ACC112 (cell line): ENCODE data around the gene TGFBRAP1.
"Not testable (repeated sequence)": the region's sequence is repeated elsewhere in the genome, so short reads cannot be mapped to it uniquely, and the experiment has no call there.

Source experiments
- H2AFZ ChIP-seq: fragments of 200-600 bp; sonication (generic); one replicate; pipeline ENCODE4 v1.6.0; 2017; ENCODE audit warnings: antibody characterized with exemption, low read length; ENCODE audit not compliant: unreplicated experiment
- H3K27ac ChIP-seq: fragments of 200-600 bp; sonication (generic); 2 replicates; pipeline ENCODE4 v1.5.1; 2014; ENCODE audit warnings: low read depth, mild to moderate bottlenecking, antibody characterized with exemption, low read length, moderate library complexity
- H3K27me3 ChIP-seq: fragments of 200-600 bp; sonication (generic); 2 replicates; pipeline ENCODE4 v1.6.1; 2014; ENCODE audit warnings: mild to moderate bottlenecking, antibody characterized with exemption, low read length, moderate library complexity, mixed read lengths; ENCODE audit not compliant: insufficient read depth
- H3K36me3 ChIP-seq: fragments of 200-600 bp; sonication (generic); 2 replicates; pipeline ENCODE4 v1.6.1; 2016; ENCODE audit warnings: mild to moderate bottlenecking, antibody characterized with exemption, low read length, moderate library complexity, mixed read lengths; ENCODE audit not compliant: insufficient read depth
- H3K4me1 ChIP-seq: fragments of 200-600 bp; sonication (generic); one replicate; pipeline ENCODE4 v1.6.1; 2016; ENCODE audit warnings: low read length, mixed read lengths; ENCODE audit not compliant: insufficient read depth, unreplicated experiment, control insufficient read depth
- H3K4me3 ChIP-seq: fragments of 200-600 bp; sonication (generic); 2 replicates; pipeline ENCODE4 v1.5.1; 2014; ENCODE audit warnings: mild to moderate bottlenecking, low read depth, low read length
- H3K79me2 ChIP-seq: fragments of 200-600 bp; sonication (generic); one replicate; pipeline ENCODE4 v1.6.0; 2016; ENCODE audit warnings: low read length; ENCODE audit not compliant: control insufficient read depth, unreplicated experiment, insufficient read depth

TGFBRAP1 gene

GRCh38 chr2:105254531-105255210 is 74.9 kb downstream of the TGFBRAP1 start:
- H3K4me3 ChIP-seq: no peak overlapping the region
- no peaks in the 10 kb centered on the region for H3K4me1 ChIP-seq
- no peaks in the 10 kb centered on the region for H3K79me2 ChIP-seq
- peaks cover 18% of the 10 kb centered on the region for H3K27me3 ChIP-seq
- no peak overlapping the region for H2AFZ ChIP-seq
- H3K27ac ChIP-seq: no peak overlapping the region
- no peaks in the 10 kb centered on the region for H3K36me3 ChIP-seq

- Histone ChIP-seq H3K36me3 (no peaks in the 10 kb centered on the region), H3K27ac (no peak overlapping the region), H3K4me1 (no peaks in the 10 kb centered on the region), H3K27me3 (peaks cover 16% of the 10 kb centered on the region), H3K79me2 (no peaks in the 10 kb centered on the region), H2AFZ (no peak overlapping the region), H3K4me3 (no peak overlapping the region)
Measured at GRCh38 chr2:105252271-105252670, 77.3 kb downstream of the TGFBRAP1 start.

- H3K27ac ChIP-seq, H3K4me3 ChIP-seq, H3K4me1 ChIP-seq, H3K79me2 ChIP-seq, H3K36me3 ChIP-seq, H2AFZ ChIP-seq: not testable (repeated sequence)
- peaks cover 21% of the 10 kb centered on the region for H3K27me3 ChIP-seq
Measured at GRCh38 chr2:105251016-105251648, 78.4 kb downstream of the TGFBRAP1 start.

- H3K36me3 ChIP-seq: no peaks in the 10 kb centered on the region
- H3K4me3 ChIP-seq: no peak overlapping the region
- H2AFZ ChIP-seq: no peak overlapping the region
- no peaks in the 10 kb centered on the region for H3K79me2 ChIP-seq
- H3K27ac ChIP-seq: no peak overlapping the region
- H3K4me1 ChIP-seq: no peaks in the 10 kb centered on the region
- peaks cover 21% of the 10 kb centered on the region for H3K27me3 ChIP-seq
Measured at GRCh38 chr2:105249891-105250290, 79.6 kb downstream of the TGFBRAP1 start.

GRCh38 chr2:105249181-105249580 is 80.4 kb downstream of the TGFBRAP1 start:
- Histone ChIP-seq H3K4me3 (no peak overlapping the region), H3K79me2 (no peaks in the 10 kb centered on the region), H3K27me3 (peaks cover 21% of the 10 kb centered on the region), H3K27ac (no peak overlapping the region), H3K36me3 (no peaks in the 10 kb centered on the region), H2AFZ (no peak overlapping the region), H3K4me1 (no peaks in the 10 kb centered on the region)

GRCh38 chr2:105248316-105249070 is 81.0 kb downstream of the TGFBRAP1 start:
- Histone ChIP-seq H2AFZ (no peak overlapping the region), H3K79me2 (no peaks in the 10 kb centered on the region), H3K4me3 (no peak overlapping the region), H3K27me3 (peaks cover 25% of the 10 kb centered on the region), H3K27ac (no peak overlapping the region), H3K36me3 (no peaks in the 10 kb centered on the region), H3K4me1 (no peaks in the 10 kb centered on the region)

- H3K4me3 ChIP-seq: no peak overlapping the region
- H3K27ac ChIP-seq: no peak overlapping the region
- no peaks in the 10 kb centered on the region for H3K36me3 ChIP-seq
- H3K27me3 ChIP-seq: peaks cover 21% of the 10 kb centered on the region
- H3K79me2 ChIP-seq: no peaks in the 10 kb centered on the region
- peaks cover 3% of the 10 kb centered on the region for H3K4me1 ChIP-seq
- H2AFZ ChIP-seq: no peak overlapping the region
Measured at GRCh38 chr2:105244451-105244850, 85.1 kb downstream of the TGFBRAP1 start.

GRCh38 chr2:105243961-105244360 is 85.6 kb downstream of the TGFBRAP1 start:
- Histone ChIP-seq H2AFZ (no peak overlapping the region), H3K4me1 (peaks cover 3% of the 10 kb centered on the region), H3K27me3 (peaks cover 19% of the 10 kb centered on the region), H3K4me3 (no peak overlapping the region), H3K27ac (no peak overlapping the region), H3K79me2 (no peaks in the 10 kb centered on the region), H3K36me3 (no peaks in the 10 kb centered on the region)

GRCh38 chr2:105242286-105242993 is 87.1 kb downstream of the TGFBRAP1 start:
- Histone ChIP-seq H3K36me3 (no peaks in the 10 kb centered on the region), H3K79me2 (no peaks in the 10 kb centered on the region), H3K4me1 (peaks cover 3% of the 10 kb centered on the region), H3K27ac (no peak overlapping the region), H3K27me3 (peaks cover 14% of the 10 kb centered on the region), H2AFZ (no peak overlapping the region), H3K4me3 (no peak overlapping the region)

- H3K36me3 ChIP-seq: no peaks in the 10 kb centered on the region
- H3K27ac ChIP-seq: no peak within 1 kb of the TSS
- H3K27me3 ChIP-seq: peaks cover 10% of the 10 kb centered on the region
- no peak within 1 kb of the TSS for H2AFZ ChIP-seq
- H3K4me1 ChIP-seq: peaks cover 3% of the 10 kb centered on the region
- no peak within 1 kb of the TSS for H3K4me3 ChIP-seq
- no peaks in the 10 kb centered on the region for H3K79me2 ChIP-seq
Measured at GRCh38 chr2:105241443-105241842, 88.1 kb downstream of the TGFBRAP1 start, which contains the start of gene GPR45. GPR45 (plus strand) TSS chr2:105241743; CDS start chr2:105241859, 116 bp downstream.
